ENCODE measurements around the gene COA5.

DNA sequence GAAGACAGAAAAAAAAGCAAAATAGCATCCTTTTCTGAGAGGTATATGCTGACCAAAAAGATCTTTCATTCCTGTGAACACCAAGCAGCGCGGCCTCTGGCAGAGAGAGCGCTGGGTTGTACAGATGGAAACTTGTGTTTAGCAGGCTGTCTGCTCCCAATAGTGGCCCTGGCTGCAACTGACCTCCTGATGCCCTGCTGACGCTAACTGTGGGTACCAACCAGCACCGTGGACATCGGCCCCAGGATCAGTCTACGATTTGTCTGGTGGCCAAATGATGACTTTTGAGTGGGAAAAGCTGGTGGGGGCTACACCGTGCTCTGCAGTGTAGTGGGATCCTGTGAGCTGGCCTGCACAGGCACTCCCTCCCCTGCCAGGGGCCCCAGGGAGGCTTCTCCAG, 15.7 kb downstream of the COA5 start:
- TF ChIP-seq SIN3A (IDR thresholded peaks at IDR 0.05; ENCODE audit: borderline replicate concordance, insufficient read depth, low read length) = no peak
- TF ChIP-seq POLR2AphosphoS5 (IDR thresholded peaks at IDR 0.05; ENCODE audit: low read depth, low read length) = no peak
- TF ChIP-seq, protein P1, sequence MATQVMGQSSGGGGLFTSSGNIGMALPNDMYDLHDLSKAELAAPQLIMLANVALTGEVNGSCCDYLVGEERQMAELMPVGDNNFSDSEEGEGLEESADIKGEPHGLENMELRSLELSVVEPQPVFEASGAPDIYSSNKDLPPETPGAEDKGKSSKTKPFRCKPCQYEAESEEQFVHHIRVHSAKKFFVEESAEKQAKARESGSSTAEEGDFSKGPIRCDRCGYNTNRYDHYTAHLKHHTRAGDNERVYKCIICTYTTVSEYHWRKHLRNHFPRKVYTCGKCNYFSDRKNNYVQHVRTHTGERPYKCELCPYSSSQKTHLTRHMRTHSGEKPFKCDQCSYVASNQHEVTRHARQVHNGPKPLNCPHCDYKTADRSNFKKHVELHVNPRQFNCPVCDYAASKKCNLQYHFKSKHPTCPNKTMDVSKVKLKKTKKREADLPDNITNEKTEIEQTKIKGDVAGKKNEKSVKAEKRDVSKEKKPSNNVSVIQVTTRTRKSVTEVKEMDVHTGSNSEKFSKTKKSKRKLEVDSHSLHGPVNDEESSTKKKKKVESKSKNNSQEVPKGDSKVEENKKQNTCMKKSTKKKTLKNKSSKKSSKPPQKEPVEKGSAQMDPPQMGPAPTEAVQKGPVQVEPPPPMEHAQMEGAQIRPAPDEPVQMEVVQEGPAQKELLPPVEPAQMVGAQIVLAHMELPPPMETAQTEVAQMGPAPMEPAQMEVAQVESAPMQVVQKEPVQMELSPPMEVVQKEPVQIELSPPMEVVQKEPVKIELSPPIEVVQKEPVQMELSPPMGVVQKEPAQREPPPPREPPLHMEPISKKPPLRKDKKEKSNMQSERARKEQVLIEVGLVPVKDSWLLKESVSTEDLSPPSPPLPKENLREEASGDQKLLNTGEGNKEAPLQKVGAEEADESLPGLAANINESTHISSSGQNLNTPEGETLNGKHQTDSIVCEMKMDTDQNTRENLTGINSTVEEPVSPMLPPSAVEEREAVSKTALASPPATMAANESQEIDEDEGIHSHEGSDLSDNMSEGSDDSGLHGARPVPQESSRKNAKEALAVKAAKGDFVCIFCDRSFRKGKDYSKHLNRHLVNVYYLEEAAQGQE (IDR thresholded peaks at IDR 0.05; ENCODE audit: insufficient read depth in 1 of 2, low read depth in 2 of 2, low read length in 2 of 2) = no peak
- no peak for TF ChIP-seq FOXP2 (optimal IDR thresholded peaks at IDR 0.05; ENCODE audit: borderline replicate concordance, extremely low read depth, extremely low read length, insufficient read depth)

Measured in PFSK-1 (cell line).